HCT116 (cell line): Measurements from ENCODE around the gene CIDEC. TPM values are rescaled to one million over a fixed set of nuclear protein-coding genes. Genes with fewer than 3 reads are reported as not detected.

Source experiments
- ATAC-seq: fragments of 200-7000 bp; cut with Tn5 transposase; 2 replicates; pipeline ENCODE4 v1.9.1; 2020; ENCODE audit warnings: mild to moderate bottlenecking, moderate library complexity
- BruUV-seq: library from RNA; stranded (reverse); fragments of 400-500 nt; replicated peaks from 2 replicates; lab custom pipeline; 2021; lab: Mats Ljungman, UMichigan
- CTCF ChIA-PET: fragments of 300-600 bp; sonication (Branson Sonifier 250); formaldehyde crosslinking; loops from one replicate; lab custom pipeline; 2021; ENCODE audit warnings: antibody characterized with exemption; lab: Charles Lee
- POLR2A ChIA-PET: fragments of 300-600, 350-600 bp; sonication (Branson Sonifier 250); formaldehyde crosslinking; loops from one replicate; lab custom pipeline; 2021; ENCODE audit warnings: antibody characterized with exemption; lab: Charles Lee
- RAD21 ChIA-PET, 2 experiments: fragments of 300-600 bp; sonication (Branson Sonifier 250); formaldehyde crosslinking; loops; one replicate each; lab custom pipeline; 2023; ENCODE audit warnings: low total read pairs in 2 of 2; ENCODE audit not compliant: uncharacterized antibody in 2 of 2, unreplicated experiment in 2 of 2, low non-redundant PET in 1 of 2; lab: Charles Lee
- DNase-seq: peaks from one replicate; pipeline ENCODE4 v3.0.0-alpha.2; 2010; ENCODE audit warnings: low read depth, low spot score
- H2AFZ ChIP-seq: fragments of 200-600 bp; shearing (Covaris generic), sonication (generic); 2 replicates; pipeline ENCODE4 v1.6.1; 2017; ENCODE audit warnings: low read depth, mixed run types, mixed read lengths, antibody characterized with exemption, low read length; ENCODE audit not compliant: poor library complexity, severe bottlenecking
- H3K27ac ChIP-seq: 2 replicates; pipeline ENCODE4 v1.5.1; 2012; ENCODE audit warnings: low read depth, low read length
- H3K27me3 ChIP-seq: fragments of 200-600 bp; sonication (generic); 2 replicates; pipeline ENCODE4 v1.6.1; 2016; ENCODE audit warnings: mixed run types, low read length, mixed read lengths; ENCODE audit not compliant: insufficient read depth
- H3K36me3 ChIP-seq, 2 experiments: fragments of 200-500 bp in 1 of 2; fragments of 200-600 bp in 1 of 2; sonication (Bioruptor generic) in 1 of 2; sonication (generic) in 1 of 2; 2 replicates each; pipeline versions ENCODE4 v1.5.1 to v1.6.1; 2014 to 2016; ENCODE audit warnings: low read length in 2 of 2, inconsistent platforms in 1 of 2, mixed read lengths in 1 of 2, mixed run types in 1 of 2; ENCODE audit not compliant: insufficient read depth in 2 of 2, control insufficient read depth in 1 of 2
- H3K4me1 ChIP-seq, 2 experiments: fragments of 200-600 bp in 1 of 2; sonication (generic) in 1 of 2; 2 replicates each; pipeline versions ENCODE4 v1.5.1 to v1.6.1; 2012 to 2017; ENCODE audit warnings: low read length in 2 of 2, inconsistent platforms in 1 of 2, mild to moderate bottlenecking in 1 of 2, mixed read lengths in 1 of 2, mixed run types in 1 of 2, moderate library complexity in 1 of 2; ENCODE audit not compliant: insufficient read depth in 2 of 2, control insufficient read depth in 1 of 2
- H3K4me2 ChIP-seq: fragments of 200-600 bp; sonication (generic); 2 replicates; pipeline ENCODE4 v1.6.1; 2017; ENCODE audit warnings: mixed run types, low read length, mixed read lengths
- H3K4me3 ChIP-seq, 2 experiments: fragments of 200-600 bp in 1 of 2; sonication (generic) in 1 of 2; replicated peaks in 1 of 2; 2 replicates each; pipeline ENCODE4 v1.5.1; 2011 to 2016; ENCODE audit warnings: low read length in 2 of 2, control low read depth in 1 of 2, low read depth in 1 of 2, mild to moderate bottlenecking in 1 of 2, mixed read lengths in 1 of 2, mixed run types in 1 of 2
- H3K79me2 ChIP-seq: fragments of 200-600 bp; sonication (generic); 2 replicates; pipeline ENCODE4 v1.6.1; 2017; ENCODE audit warnings: mild to moderate bottlenecking, mixed run types, low read length, moderate library complexity, mixed read lengths; ENCODE audit not compliant: insufficient read depth
- H3K9ac ChIP-seq: fragments of 200-600 bp; sonication (generic); 2 replicates; pipeline ENCODE4 v1.6.1; 2016; ENCODE audit warnings: low read length, mixed read lengths
- H3K9me2 ChIP-seq: fragments of 200-600 bp; sonication (generic), shearing (Covaris generic); 2 replicates; pipeline ENCODE4 v1.6.1; 2017; ENCODE audit warnings: mixed run types, mild to moderate bottlenecking, moderate library complexity; ENCODE audit not compliant: insufficient read depth
- H3K9me3 ChIP-seq, 2 experiments: fragments of 200-500 bp in 1 of 2; fragments of 200-600 bp in 1 of 2; sonication (Bioruptor generic) in 1 of 2; sonication (generic) in 1 of 2; 2 replicates each; pipeline ENCODE4 v1.6.1; 2014 to 2017; ENCODE audit warnings: low read length in 2 of 2, mixed read lengths in 2 of 2, inconsistent platforms in 1 of 2, low read depth in 1 of 2, mild to moderate bottlenecking in 1 of 2, mixed run types in 1 of 2, moderate library complexity in 1 of 2; ENCODE audit not compliant: control insufficient read depth in 1 of 2, insufficient read depth in 1 of 2
- H4K20me1 ChIP-seq: fragments of 200-600 bp; sonication (generic), shearing (Covaris generic); 2 replicates; pipeline ENCODE4 v1.6.1; 2017; ENCODE audit warnings: mixed run types, mild to moderate bottlenecking, moderate library complexity; ENCODE audit not compliant: insufficient read depth
- CBX3 ChIP-seq: IDR thresholded peaks from 2 replicates; pipeline ENCODE4 v1.6.1; 2012; ENCODE audit warnings: low read depth
- CEBPB ChIP-seq: IDR thresholded peaks from 2 replicates; pipeline ENCODE4 v1.6.1; 2012; ENCODE audit warnings: low read depth
- CTCF ChIP-seq, 3 experiments: fragments of 200-600 bp in 1 of 3; sonication (generic) in 1 of 3; IDR thresholded peaks in 2 of 3; conservative IDR thresholded peaks in 1 of 3; 2 replicates each; pipeline ENCODE4 v1.5.1; 2012 to 2017; ENCODE audit warnings: low read depth in 2 of 3, low read length in 2 of 3, antibody characterized with exemption in 1 of 3, borderline replicate concordance in 1 of 3, control low read depth in 1 of 3, mild to moderate bottlenecking in 1 of 3, mixed read lengths in 1 of 3, mixed run types in 1 of 3, moderate library complexity in 1 of 3; ENCODE audit not compliant: insufficient read depth in 1 of 3
- EGR1 ChIP-seq: IDR thresholded peaks from 2 replicates; pipeline ENCODE4 v1.6.1; 2012; ENCODE audit warnings: low read depth
- EZH2 ChIP-seq: fragments of 200-600 bp; sonication (generic); IDR thresholded peaks from 2 replicates; pipeline ENCODE4 v1.6.1; 2017; ENCODE audit warnings: antibody characterized with exemption, mixed run types
- EZH2phosphoT487 ChIP-seq: fragments of 200-600 bp; IDR thresholded peaks from 2 replicates; pipeline ENCODE4 v1.6.1; 2018; ENCODE audit warnings: antibody characterized with exemption, borderline replicate concordance
- FOSL1 ChIP-seq: IDR thresholded peaks from 2 replicates; pipeline ENCODE4 v1.6.1; 2012; ENCODE audit warnings: low read depth
- MAX ChIP-seq: IDR thresholded peaks from 2 replicates; pipeline ENCODE4 v1.6.1; 2012
- POLR2A ChIP-seq: IDR thresholded peaks from 2 replicates; pipeline ENCODE4 v1.7.0; 2011; ENCODE audit warnings: borderline replicate concordance; ENCODE audit not compliant: insufficient read depth, insufficient read length; ENCODE audit errors: extremely low read depth
- RAD21 ChIP-seq: IDR thresholded peaks from 2 replicates; pipeline ENCODE4 v1.6.1; 2012; ENCODE audit warnings: low read depth, mild to moderate bottlenecking
- SIN3A ChIP-seq: IDR thresholded peaks from 2 replicates; pipeline ENCODE4 v1.6.1; 2012; ENCODE audit warnings: low read depth
- SRF ChIP-seq: IDR thresholded peaks from 2 replicates; pipeline ENCODE4 v1.6.1; 2012; ENCODE audit warnings: low read depth
- YY1 ChIP-seq: IDR thresholded peaks from 2 replicates; pipeline ENCODE4 v1.6.1; 2011; ENCODE audit warnings: low read length, low read depth, moderate library complexity, mild to moderate bottlenecking; ENCODE audit not compliant: insufficient replicate concordance; ENCODE audit errors: extremely low read depth
- intact Hi-C: fragments of 100-400 bp; cut with micrococcal nuclease; formaldehyde crosslinking; loops from 2 replicates; pipeline ENCODE4 v1.10.0; 2022
- total RNA-seq: library from RNA; stranded (reverse); gene quantifications from one replicate; pipeline ENCODE4 v1.2.1, GENCODE V29; 2021; ENCODE audit not compliant: unreplicated experiment
- TF ChIP-seq, protein P1 (sequence below): IDR thresholded peaks from 2 replicates; pipeline ENCODE4 v1.6.1; 2012; ENCODE audit warnings: low read depth

CIDEC gene
- total RNA-seq, 1 experiment from 2014 or later: not detected

DNA sequence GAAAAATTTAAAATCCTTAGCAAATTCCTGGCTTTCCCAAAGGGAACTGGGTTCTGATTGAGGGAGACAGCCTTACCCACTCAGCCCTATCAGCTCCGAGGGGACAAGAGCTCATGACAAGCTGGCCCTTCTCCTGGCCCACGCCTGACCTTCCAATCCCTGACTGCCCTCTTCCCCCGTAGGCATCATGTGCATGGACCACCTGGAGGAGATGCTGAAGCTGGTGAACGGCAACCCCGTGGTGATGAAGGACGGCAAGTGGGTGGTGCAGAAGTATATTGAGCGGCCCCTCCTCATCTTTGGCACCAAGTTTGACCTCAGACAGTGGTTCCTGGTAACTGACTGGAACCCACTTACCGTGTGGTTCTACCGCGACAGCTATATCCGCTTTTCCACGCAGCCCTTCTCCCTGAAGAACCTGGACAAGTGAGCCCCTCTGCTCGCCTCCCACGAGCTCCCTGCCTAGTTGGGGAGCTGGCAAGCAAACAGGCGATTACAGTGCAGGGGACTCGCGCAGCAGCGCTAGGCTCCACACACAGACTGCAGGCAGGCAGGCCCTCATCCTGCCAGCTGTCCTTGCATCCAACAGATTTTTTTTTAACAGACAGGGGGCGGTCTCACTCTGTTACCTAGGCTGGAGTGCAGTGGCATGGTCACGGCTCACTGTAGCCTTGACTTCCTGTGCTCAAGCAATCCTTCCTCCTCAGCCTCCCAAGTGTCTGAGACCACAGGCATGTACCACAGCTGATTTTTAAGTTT lies 53.1 kb downstream of the CIDEC start:
- no peak for TF ChIP-seq MAX
- TF ChIP-seq POLR2A: no peak
- TF ChIP-seq CTCF (IDR thresholded peaks at IDR 0.05 in 2 of 3, conservative IDR thresholded peaks at IDR 0.05 in 1 of 3; ENCODE audit: borderline replicate concordance in 1 of 3, insufficient read depth in 1 of 3, low read depth in 2 of 3, low read length in 2 of 3): peak; percentile 39 to 49 (median 43); a peak in 5 of 6 replicates
- no peak for TF ChIP-seq EZH2
- TF ChIP-seq CBX3: no peak
- peak; percentile 60 for TF ChIP-seq RAD21
- no peak for TF ChIP-seq SIN3A
- no peak for TF ChIP-seq YY1
- TF ChIP-seq, protein P1, sequence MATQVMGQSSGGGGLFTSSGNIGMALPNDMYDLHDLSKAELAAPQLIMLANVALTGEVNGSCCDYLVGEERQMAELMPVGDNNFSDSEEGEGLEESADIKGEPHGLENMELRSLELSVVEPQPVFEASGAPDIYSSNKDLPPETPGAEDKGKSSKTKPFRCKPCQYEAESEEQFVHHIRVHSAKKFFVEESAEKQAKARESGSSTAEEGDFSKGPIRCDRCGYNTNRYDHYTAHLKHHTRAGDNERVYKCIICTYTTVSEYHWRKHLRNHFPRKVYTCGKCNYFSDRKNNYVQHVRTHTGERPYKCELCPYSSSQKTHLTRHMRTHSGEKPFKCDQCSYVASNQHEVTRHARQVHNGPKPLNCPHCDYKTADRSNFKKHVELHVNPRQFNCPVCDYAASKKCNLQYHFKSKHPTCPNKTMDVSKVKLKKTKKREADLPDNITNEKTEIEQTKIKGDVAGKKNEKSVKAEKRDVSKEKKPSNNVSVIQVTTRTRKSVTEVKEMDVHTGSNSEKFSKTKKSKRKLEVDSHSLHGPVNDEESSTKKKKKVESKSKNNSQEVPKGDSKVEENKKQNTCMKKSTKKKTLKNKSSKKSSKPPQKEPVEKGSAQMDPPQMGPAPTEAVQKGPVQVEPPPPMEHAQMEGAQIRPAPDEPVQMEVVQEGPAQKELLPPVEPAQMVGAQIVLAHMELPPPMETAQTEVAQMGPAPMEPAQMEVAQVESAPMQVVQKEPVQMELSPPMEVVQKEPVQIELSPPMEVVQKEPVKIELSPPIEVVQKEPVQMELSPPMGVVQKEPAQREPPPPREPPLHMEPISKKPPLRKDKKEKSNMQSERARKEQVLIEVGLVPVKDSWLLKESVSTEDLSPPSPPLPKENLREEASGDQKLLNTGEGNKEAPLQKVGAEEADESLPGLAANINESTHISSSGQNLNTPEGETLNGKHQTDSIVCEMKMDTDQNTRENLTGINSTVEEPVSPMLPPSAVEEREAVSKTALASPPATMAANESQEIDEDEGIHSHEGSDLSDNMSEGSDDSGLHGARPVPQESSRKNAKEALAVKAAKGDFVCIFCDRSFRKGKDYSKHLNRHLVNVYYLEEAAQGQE: no peak
- no peak for TF ChIP-seq SRF
- no peak for TF ChIP-seq EGR1
- TF ChIP-seq CEBPB: no peak
- TF ChIP-seq FOSL1: no peak
- no peak for TF ChIP-seq EZH2phosphoT487
- H3K27ac ChIP-seq: no peak overlapping the region
- peak; percentile 95 for ATAC-seq
- H3K79me2 ChIP-seq: no peaks in the 10 kb centered on the region
- ChIA-PET CTCF (interaction anchor here (0.7 to 2.1 kb wide), 2 partner anchors 111 to 119 kb away, joined by 3 to 7 read pairs; no protein-coding TSS in a partner anchor), POLR2A (interaction anchor here (0.6 kb wide), 1 partner anchor 9 kb away, joined by 4 read pairs; no protein-coding TSS in a partner anchor), RAD21 (interaction anchor here in 1 of 2 experiments (0.5 kb wide), 1 partner anchor 160 kb away, joined by 6 read pairs; the partner anchor contains the start of gene EMC3)
- no peak for DNase-seq
- no TSS peak for BruUV-seq
- H4K20me1 ChIP-seq: no peaks in the 10 kb centered on the region
- H3K27me3 ChIP-seq: no peaks in the 10 kb centered on the region
- no peak overlapping the region for H3K4me3 ChIP-seq
- H2AFZ ChIP-seq: no peak overlapping the region
- H3K9ac ChIP-seq: no peak overlapping the region
- no peaks in the 10 kb centered on the region for H3K9me2 ChIP-seq
- H3K4me2 ChIP-seq: no peak overlapping the region
- peaks cover 5 to 12% of the 10 kb centered on the region in 2 experiments; a peak in 1 of 4 replicates for H3K36me3 ChIP-seq
- H3K9me3 ChIP-seq: no peaks in the 10 kb centered on the region
- H3K4me1 ChIP-seq: no peaks in the 10 kb centered on the region
- intact Hi-C loops: no loop called here
